Activated CD8-positive, alpha-beta T cell treated with anti-CD3 and anti-CD28 coated beads for 36 hours (primary cell): Measurements from ENCODE around the gene C6orf132. TPM values are rescaled to one million over a fixed set of nuclear protein-coding genes. Genes with fewer than 3 reads are reported as not detected.
A peak's percentile ranks its signal among the peaks of the same experiment; 100 is the strongest.

Source experiments
- ATAC-seq: fragments of 200-7000 bp; cut with Tn5 transposase; one replicate; pipeline ENCODE4 v1.10.0; 2021; ENCODE audit warnings: mild to moderate bottlenecking, moderate library complexity
- CTCF ChIA-PET: fragments of 350-600 bp; sonication (Branson Sonifier 250); formaldehyde crosslinking; loops from one replicate; lab custom pipeline; 2021; ENCODE audit warnings: antibody characterized with exemption; lab: Charles Lee
- POLR2A ChIA-PET: fragments of 350-600 bp; sonication (Branson Sonifier 250); formaldehyde crosslinking; loops from one replicate; lab custom pipeline; 2021; ENCODE audit warnings: antibody characterized with exemption; lab: Charles Lee
- DNase-seq: peaks from one replicate; pipeline ENCODE4 v3.0.0-alpha.2; 2020
- H3K27ac Mint-ChIP-seq: one replicate; pipeline ENCODE4 v1.8.0; 2021; ENCODE audit warnings: mild to moderate bottlenecking, mixed read lengths
- H3K27me3 Mint-ChIP-seq: one replicate; pipeline ENCODE4 v1.8.0; 2021; ENCODE audit warnings: mixed read lengths
- H3K36me3 Mint-ChIP-seq: one replicate; pipeline ENCODE4 v1.8.0; 2021; ENCODE audit warnings: low read depth, mixed read lengths
- H3K4me1 Mint-ChIP-seq: one replicate; pipeline ENCODE4 v1.8.0; 2021; ENCODE audit warnings: low read depth, mixed read lengths
- H3K4me3 Mint-ChIP-seq: one replicate; pipeline ENCODE4 v1.8.0; 2021; ENCODE audit warnings: mild to moderate bottlenecking, moderate library complexity, mixed read lengths
- H3K9me3 Mint-ChIP-seq: one replicate; pipeline ENCODE4 v1.8.0; 2021; ENCODE audit warnings: mixed read lengths
- intact Hi-C: fragments of 100-400 bp; cut with micrococcal nuclease; formaldehyde crosslinking; loops from one replicate; pipeline ENCODE4 v1.10.0; 2022
- total RNA-seq, 2 experiments: library from RNA; stranded (reverse); gene quantifications; one replicate each; pipeline ENCODE4 v1.2.3, GENCODE V29; 2021
- TF ChIP-seq, protein P1 (sequence below): fragments of 200-600 bp; IDR thresholded peaks from one replicate; pipeline ENCODE4 v1.8.0; 2022; ENCODE audit warnings: antibody characterized with exemption, mild to moderate bottlenecking

The C6orf132 gene
- total RNA-seq, 2 experiments from 2014 or later: 0.13 to 0.18 TPM

- no peaks in the 10 kb centered on the region for H3K9me3 Mint-ChIP-seq
- TF ChIP-seq, protein P1, sequence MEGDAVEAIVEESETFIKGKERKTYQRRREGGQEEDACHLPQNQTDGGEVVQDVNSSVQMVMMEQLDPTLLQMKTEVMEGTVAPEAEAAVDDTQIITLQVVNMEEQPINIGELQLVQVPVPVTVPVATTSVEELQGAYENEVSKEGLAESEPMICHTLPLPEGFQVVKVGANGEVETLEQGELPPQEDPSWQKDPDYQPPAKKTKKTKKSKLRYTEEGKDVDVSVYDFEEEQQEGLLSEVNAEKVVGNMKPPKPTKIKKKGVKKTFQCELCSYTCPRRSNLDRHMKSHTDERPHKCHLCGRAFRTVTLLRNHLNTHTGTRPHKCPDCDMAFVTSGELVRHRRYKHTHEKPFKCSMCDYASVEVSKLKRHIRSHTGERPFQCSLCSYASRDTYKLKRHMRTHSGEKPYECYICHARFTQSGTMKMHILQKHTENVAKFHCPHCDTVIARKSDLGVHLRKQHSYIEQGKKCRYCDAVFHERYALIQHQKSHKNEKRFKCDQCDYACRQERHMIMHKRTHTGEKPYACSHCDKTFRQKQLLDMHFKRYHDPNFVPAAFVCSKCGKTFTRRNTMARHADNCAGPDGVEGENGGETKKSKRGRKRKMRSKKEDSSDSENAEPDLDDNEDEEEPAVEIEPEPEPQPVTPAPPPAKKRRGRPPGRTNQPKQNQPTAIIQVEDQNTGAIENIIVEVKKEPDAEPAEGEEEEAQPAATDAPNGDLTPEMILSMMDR: no peak
- no peak for ATAC-seq
- intact Hi-C loops: no loop called here
- H3K27ac Mint-ChIP-seq: no peak overlapping the region
- ChIA-PET POLR2A (interaction anchor here (1.2 kb wide), 1 partner anchor 11 kb away, joined by 3 read pairs; no protein-coding TSS in a partner anchor), CTCF (interaction anchor here (0.7 to 0.9 kb wide), 2 partner anchors 31 to 285 kb away, joined by 3 read pairs; no protein-coding TSS in a partner anchor)
- H3K27me3 Mint-ChIP-seq: no peaks in the 10 kb centered on the region
- H3K4me1 Mint-ChIP-seq: no peaks in the 10 kb centered on the region
- peaks cover 18% of the 10 kb centered on the region for H3K36me3 Mint-ChIP-seq
- H3K4me3 Mint-ChIP-seq: no peak overlapping the region
- DNase-seq: no peak
These were observed 70.4 kb downstream of the C6orf132 start for GRCh38 chr6:42071881-42072583.

GRCh38 chr6:42068872-42069522 lies 73.4 kb downstream of the C6orf132 start:
- ATAC-seq: no peak
- peaks cover 19% of the 10 kb centered on the region for H3K36me3 Mint-ChIP-seq
- CTCF ChIA-PET: interaction anchor here (1.0 to 1.6 kb wide), 2 partner anchors 21 to 145 kb away, joined by 3 to 4 read pairs; no protein-coding TSS in a partner anchor
- no peak overlapping the region for H3K4me3 Mint-ChIP-seq
- POLR2A ChIA-PET: interaction anchor here (1.2 kb wide), 1 partner anchor 19 kb away, joined by 3 read pairs; the partner anchor contains the start of gene TAF8
- H3K27me3 Mint-ChIP-seq: no peaks in the 10 kb centered on the region
- H3K27ac Mint-ChIP-seq: no peak overlapping the region
- intact Hi-C loops: loop anchor here (5.0 kb wide), 1 partner anchor 33 kb away; no protein-coding TSS in a partner anchor
- no peak for DNase-seq
- TF ChIP-seq, protein P1: no peak
- no peaks in the 10 kb centered on the region for H3K9me3 Mint-ChIP-seq
- H3K4me1 Mint-ChIP-seq: no peaks in the 10 kb centered on the region

- H3K27ac Mint-ChIP-seq: no peak overlapping the region
- CTCF ChIA-PET: interaction anchor here (1.0 to 2.8 kb wide), 5 partner anchors 15 to 146 kb away, joined by 3 to 18 read pairs (median 4); partner anchors contain the start of gene TAF8
These were observed 74.2 kb downstream of the C6orf132 start for GRCh38 chr6:42068173-42068572.

DNA sequence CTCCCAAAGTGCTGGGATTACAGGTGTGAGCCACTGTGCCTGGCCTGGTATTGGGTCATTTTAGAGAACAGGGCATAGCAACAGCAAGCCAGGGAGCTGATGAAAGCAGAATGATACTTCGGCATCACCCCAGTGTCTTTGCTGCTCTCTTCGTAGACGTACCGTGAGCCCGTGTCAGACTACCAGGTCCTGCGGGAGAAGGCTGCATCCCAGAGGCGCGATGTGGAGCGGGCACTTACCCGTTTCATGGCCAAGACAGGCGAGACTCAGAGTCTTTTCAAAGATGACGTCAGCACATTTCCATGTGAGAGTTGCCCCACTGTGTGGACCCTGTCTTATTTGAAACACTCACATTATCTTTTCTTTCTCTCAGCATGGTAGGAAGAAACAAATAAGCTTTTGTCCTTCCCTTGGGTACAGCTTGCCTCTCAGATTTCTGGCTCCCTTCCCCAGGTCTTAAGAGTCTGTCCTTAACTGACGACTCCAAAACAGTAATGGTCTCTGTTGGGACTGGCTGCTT lies 76.2 kb downstream of the C6orf132 start:
- H3K27ac Mint-ChIP-seq: peak overlapping the region; percentile 45
- ChIA-PET CTCF (interaction anchor here (0.9 to 2.8 kb wide), 2 partner anchors 38 to 290 kb away, joined by 3 to 18 read pairs; no protein-coding TSS in a partner anchor), POLR2A (interaction anchor here (0.6 to 1.9 kb wide), 4 partner anchors 13 to 1037 kb away, joined by 3 to 4 read pairs (median 4); partner anchors contain the start of gene TAF8)
- H3K36me3 Mint-ChIP-seq: peaks cover 16% of the 10 kb centered on the region
- TF ChIP-seq, protein P1: no peak
- intact Hi-C loops: loop anchor here (5.0 kb wide), 1 partner anchor 36 kb away; no protein-coding TSS in a partner anchor
- DNase-seq (no peak), ATAC-seq (no peak)
- H3K4me3 Mint-ChIP-seq: no peak overlapping the region
- H3K27me3 Mint-ChIP-seq: no peaks in the 10 kb centered on the region
- no peaks in the 10 kb centered on the region for H3K4me1 Mint-ChIP-seq
- H3K9me3 Mint-ChIP-seq: no peaks in the 10 kb centered on the region

More at GRCh38 chr6:42068173-42068572, 74.2 kb downstream of the C6orf132 start:
- no peaks in the 10 kb centered on the region for H3K27me3 Mint-ChIP-seq
- H3K4me3 Mint-ChIP-seq: no peak overlapping the region
- no peak for ATAC-seq
- H3K4me1 Mint-ChIP-seq: no peaks in the 10 kb centered on the region
- intact Hi-C loops: loop anchor here (5.0 kb wide), 1 partner anchor 34 kb away; no protein-coding TSS in a partner anchor
- no peak for DNase-seq
- TF ChIP-seq, protein P1: no peak
- H3K9me3 Mint-ChIP-seq: no peaks in the 10 kb centered on the region
- POLR2A ChIA-PET: interaction anchor here (0.6 to 1.9 kb wide), 4 partner anchors 10 to 157 kb away, joined by 3 to 4 read pairs (median 4); partner anchors contain the start of gene TAF8
- peaks cover 17% of the 10 kb centered on the region for H3K36me3 Mint-ChIP-seq
